HCT116 (cell line): ENCODE measurements around the gene DISP2. TPM values are rescaled to one million over a fixed set of nuclear protein-coding genes. Genes with fewer than 3 reads are reported as not detected.

Source experiments
- ATAC-seq: fragments of 200-7000 bp; cut with Tn5 transposase; 2 replicates; pipeline ENCODE4 v1.9.1; 2020; ENCODE audit warnings: mild to moderate bottlenecking, moderate library complexity
- BruUV-seq: library from RNA; stranded (reverse); fragments of 400-500 nt; replicated peaks from 2 replicates; lab custom pipeline; 2021; lab: Mats Ljungman, UMichigan
- CTCF ChIA-PET: fragments of 300-600 bp; sonication (Branson Sonifier 250); formaldehyde crosslinking; loops from one replicate; lab custom pipeline; 2021; ENCODE audit warnings: antibody characterized with exemption; lab: Charles Lee
- POLR2A ChIA-PET: fragments of 300-600, 350-600 bp; sonication (Branson Sonifier 250); formaldehyde crosslinking; loops from one replicate; lab custom pipeline; 2021; ENCODE audit warnings: antibody characterized with exemption; lab: Charles Lee
- RAD21 ChIA-PET, 2 experiments: fragments of 300-600 bp; sonication (Branson Sonifier 250); formaldehyde crosslinking; loops; one replicate each; lab custom pipeline; 2023; ENCODE audit warnings: low total read pairs in 2 of 2; ENCODE audit not compliant: uncharacterized antibody in 2 of 2, unreplicated experiment in 2 of 2, low non-redundant PET in 1 of 2; lab: Charles Lee
- DNase-seq: peaks from one replicate; pipeline ENCODE4 v3.0.0-alpha.2; 2010; ENCODE audit warnings: low read depth, low spot score
- H2AFZ ChIP-seq: fragments of 200-600 bp; shearing (Covaris generic), sonication (generic); 2 replicates; pipeline ENCODE4 v1.6.1; 2017; ENCODE audit warnings: low read depth, mixed run types, mixed read lengths, antibody characterized with exemption, low read length; ENCODE audit not compliant: poor library complexity, severe bottlenecking
- H3K27ac ChIP-seq: 2 replicates; pipeline ENCODE4 v1.5.1; 2012; ENCODE audit warnings: low read depth, low read length
- H3K27me3 ChIP-seq: fragments of 200-600 bp; sonication (generic); 2 replicates; pipeline ENCODE4 v1.6.1; 2016; ENCODE audit warnings: mixed run types, low read length, mixed read lengths; ENCODE audit not compliant: insufficient read depth
- H3K36me3 ChIP-seq, 2 experiments: fragments of 200-500 bp in 1 of 2; fragments of 200-600 bp in 1 of 2; sonication (Bioruptor generic) in 1 of 2; sonication (generic) in 1 of 2; 2 replicates each; pipeline versions ENCODE4 v1.5.1 to v1.6.1; 2014 to 2016; ENCODE audit warnings: low read length in 2 of 2, inconsistent platforms in 1 of 2, mixed read lengths in 1 of 2, mixed run types in 1 of 2; ENCODE audit not compliant: insufficient read depth in 2 of 2, control insufficient read depth in 1 of 2
- H3K4me1 ChIP-seq, 2 experiments: fragments of 200-600 bp in 1 of 2; sonication (generic) in 1 of 2; 2 replicates each; pipeline versions ENCODE4 v1.5.1 to v1.6.1; 2012 to 2017; ENCODE audit warnings: low read length in 2 of 2, inconsistent platforms in 1 of 2, mild to moderate bottlenecking in 1 of 2, mixed read lengths in 1 of 2, mixed run types in 1 of 2, moderate library complexity in 1 of 2; ENCODE audit not compliant: insufficient read depth in 2 of 2, control insufficient read depth in 1 of 2
- H3K4me2 ChIP-seq: fragments of 200-600 bp; sonication (generic); 2 replicates; pipeline ENCODE4 v1.6.1; 2017; ENCODE audit warnings: mixed run types, low read length, mixed read lengths
- H3K4me3 ChIP-seq, 2 experiments: fragments of 200-600 bp in 1 of 2; sonication (generic) in 1 of 2; replicated peaks in 1 of 2; 2 replicates each; pipeline ENCODE4 v1.5.1; 2011 to 2016; ENCODE audit warnings: low read length in 2 of 2, control low read depth in 1 of 2, low read depth in 1 of 2, mild to moderate bottlenecking in 1 of 2, mixed read lengths in 1 of 2, mixed run types in 1 of 2
- H3K79me2 ChIP-seq: fragments of 200-600 bp; sonication (generic); 2 replicates; pipeline ENCODE4 v1.6.1; 2017; ENCODE audit warnings: mild to moderate bottlenecking, mixed run types, low read length, moderate library complexity, mixed read lengths; ENCODE audit not compliant: insufficient read depth
- H3K9ac ChIP-seq: fragments of 200-600 bp; sonication (generic); 2 replicates; pipeline ENCODE4 v1.6.1; 2016; ENCODE audit warnings: low read length, mixed read lengths
- H3K9me2 ChIP-seq: fragments of 200-600 bp; sonication (generic), shearing (Covaris generic); 2 replicates; pipeline ENCODE4 v1.6.1; 2017; ENCODE audit warnings: mixed run types, mild to moderate bottlenecking, moderate library complexity; ENCODE audit not compliant: insufficient read depth
- H3K9me3 ChIP-seq, 2 experiments: fragments of 200-500 bp in 1 of 2; fragments of 200-600 bp in 1 of 2; sonication (Bioruptor generic) in 1 of 2; sonication (generic) in 1 of 2; 2 replicates each; pipeline ENCODE4 v1.6.1; 2014 to 2017; ENCODE audit warnings: low read length in 2 of 2, mixed read lengths in 2 of 2, inconsistent platforms in 1 of 2, low read depth in 1 of 2, mild to moderate bottlenecking in 1 of 2, mixed run types in 1 of 2, moderate library complexity in 1 of 2; ENCODE audit not compliant: control insufficient read depth in 1 of 2, insufficient read depth in 1 of 2
- H4K20me1 ChIP-seq: fragments of 200-600 bp; sonication (generic), shearing (Covaris generic); 2 replicates; pipeline ENCODE4 v1.6.1; 2017; ENCODE audit warnings: mixed run types, mild to moderate bottlenecking, moderate library complexity; ENCODE audit not compliant: insufficient read depth
- ATF3 ChIP-seq: IDR thresholded peaks from 2 replicates; pipeline ENCODE4 v1.6.1; 2012
- CBX3 ChIP-seq: IDR thresholded peaks from 2 replicates; pipeline ENCODE4 v1.6.1; 2012; ENCODE audit warnings: low read depth
- CEBPB ChIP-seq: IDR thresholded peaks from 2 replicates; pipeline ENCODE4 v1.6.1; 2012; ENCODE audit warnings: low read depth
- CTCF ChIP-seq, 3 experiments: fragments of 200-600 bp in 1 of 3; sonication (generic) in 1 of 3; IDR thresholded peaks in 2 of 3; conservative IDR thresholded peaks in 1 of 3; 2 replicates each; pipeline ENCODE4 v1.5.1; 2012 to 2017; ENCODE audit warnings: low read depth in 2 of 3, low read length in 2 of 3, antibody characterized with exemption in 1 of 3, borderline replicate concordance in 1 of 3, control low read depth in 1 of 3, mild to moderate bottlenecking in 1 of 3, mixed read lengths in 1 of 3, mixed run types in 1 of 3, moderate library complexity in 1 of 3; ENCODE audit not compliant: insufficient read depth in 1 of 3
- ELF1 ChIP-seq: IDR thresholded peaks from 2 replicates; pipeline ENCODE4 v1.6.1; 2012; ENCODE audit warnings: low read depth, borderline replicate concordance
- EZH2 ChIP-seq: fragments of 200-600 bp; sonication (generic); IDR thresholded peaks from 2 replicates; pipeline ENCODE4 v1.6.1; 2017; ENCODE audit warnings: antibody characterized with exemption, mixed run types
- EZH2phosphoT487 ChIP-seq: fragments of 200-600 bp; IDR thresholded peaks from 2 replicates; pipeline ENCODE4 v1.6.1; 2018; ENCODE audit warnings: antibody characterized with exemption, borderline replicate concordance
- FOSL1 ChIP-seq: IDR thresholded peaks from 2 replicates; pipeline ENCODE4 v1.6.1; 2012; ENCODE audit warnings: low read depth
- JUND ChIP-seq: IDR thresholded peaks from 2 replicates; pipeline ENCODE4 v1.6.1; 2012
- MAX ChIP-seq: IDR thresholded peaks from 2 replicates; pipeline ENCODE4 v1.6.1; 2012
- POLR2A ChIP-seq: IDR thresholded peaks from 2 replicates; pipeline ENCODE4 v1.7.0; 2011; ENCODE audit warnings: borderline replicate concordance; ENCODE audit not compliant: insufficient read depth, insufficient read length; ENCODE audit errors: extremely low read depth
- POLR2AphosphoS5 ChIP-seq: IDR thresholded peaks from 2 replicates; pipeline ENCODE4 v1.6.1; 2011; ENCODE audit warnings: mild to moderate bottlenecking, low read depth, low read length, moderate library complexity
- RAD21 ChIP-seq: IDR thresholded peaks from 2 replicates; pipeline ENCODE4 v1.6.1; 2012; ENCODE audit warnings: low read depth, mild to moderate bottlenecking
- SIN3A ChIP-seq: IDR thresholded peaks from 2 replicates; pipeline ENCODE4 v1.6.1; 2012; ENCODE audit warnings: low read depth
- SP1 ChIP-seq: IDR thresholded peaks from 2 replicates; pipeline ENCODE4 v1.6.1; 2012; ENCODE audit warnings: low read depth
- SRF ChIP-seq: IDR thresholded peaks from 2 replicates; pipeline ENCODE4 v1.6.1; 2012; ENCODE audit warnings: low read depth
- TCF7L2 ChIP-seq: IDR thresholded peaks from 2 replicates; pipeline ENCODE4 v1.7.0; 2011; ENCODE audit warnings: borderline replicate concordance, inconsistent platforms; ENCODE audit not compliant: insufficient read depth, insufficient read length; ENCODE audit errors: extremely low read depth
- ZBTB33 ChIP-seq: IDR thresholded peaks from 2 replicates; pipeline ENCODE4 v1.6.1; 2011; ENCODE audit warnings: mild to moderate bottlenecking, low read length, moderate library complexity; ENCODE audit not compliant: insufficient replicate concordance; ENCODE audit errors: extremely low read depth
- ZFX ChIP-seq: fragments of 450-650 bp; IDR thresholded peaks from 2 replicates; pipeline ENCODE4 v1.6.1; 2017
- intact Hi-C: fragments of 100-400 bp; cut with micrococcal nuclease; formaldehyde crosslinking; loops from 2 replicates; pipeline ENCODE4 v1.10.0; 2022
- total RNA-seq: library from RNA; stranded (reverse); gene quantifications from one replicate; pipeline ENCODE4 v1.2.1, GENCODE V29; 2021; ENCODE audit not compliant: unreplicated experiment

The DISP2 gene
- total RNA-seq, 1 experiment from 2014 or later: 3.3 TPM

- DNase-seq: no peak
These were observed 57.2 kb downstream of the DISP2 start for GRCh38 chr15:40415226-40415625.

More at GRCh38 chr15:40415226-40415625, 57.2 kb downstream of the DISP2 start:
- no peak overlapping the region for H3K9ac ChIP-seq
- no peak overlapping the region for H3K4me2 ChIP-seq
- ChIA-PET POLR2A (no interaction called here), RAD21 (no interaction called here)
- H3K4me3 ChIP-seq: no peak overlapping the region
- H4K20me1 ChIP-seq: no peaks in the 10 kb centered on the region
- no peaks in the 10 kb centered on the region for H3K9me3 ChIP-seq
- no peaks in the 10 kb centered on the region for H3K27me3 ChIP-seq
- H3K36me3 ChIP-seq: peaks cover 38 to 52% of the 10 kb centered on the region in 2 experiments
- no peak overlapping the region for H2AFZ ChIP-seq
- BruUV-seq: no TSS peak
- TF ChIP-seq CBX3: no peak
- no peak for TF ChIP-seq CTCF (IDR thresholded peaks at IDR 0.05 in 2 of 3, conservative IDR thresholded peaks at IDR 0.05 in 1 of 3; ENCODE audit: borderline replicate concordance in 1 of 3, insufficient read depth in 1 of 3, low read depth in 2 of 3, low read length in 2 of 3)
- no peak for TF ChIP-seq MAX
- TF ChIP-seq EZH2: no peak
- TF ChIP-seq ATF3: no peak
- TF ChIP-seq EZH2phosphoT487: no peak
- no peak for TF ChIP-seq RAD21
- TF ChIP-seq TCF7L2: no peak
- TF ChIP-seq CEBPB: no peak
- TF ChIP-seq ZFX: no peak
- no peak for TF ChIP-seq POLR2AphosphoS5
- no peak for TF ChIP-seq FOSL1
- TF ChIP-seq SIN3A: no peak
- no peak for TF ChIP-seq SRF
- no peak for TF ChIP-seq JUND
- no peak for TF ChIP-seq ZBTB33
- no peak for TF ChIP-seq ELF1
- TF ChIP-seq POLR2A: no peak
- no peak for TF ChIP-seq SP1
- TF ChIP-seq, all 23 proteins: peak for 0
- intact Hi-C loops: no loop called here
- Histone ChIP-seq H3K79me2 (no peaks in the 10 kb centered on the region), H3K9me2 (no peaks in the 10 kb centered on the region), H3K4me1 (peaks cover 3 to 4% of the 10 kb centered on the region in 2 experiments; a peak in 3 of 4 replicates), H3K27ac (no peak overlapping the region)
- ATAC-seq: no peak
- CTCF ChIA-PET: no interaction called here
